GM20000 (cell line): ENCODE measurements around the gene CAMK1.

Source experiments
- DNase-seq: peaks from one replicate; pipeline ENCODE4 v3.0.0; 2012; ENCODE audit warnings: low spot score
- CTCF ChIP-seq: IDR thresholded peaks from 2 replicates; pipeline ENCODE4 v1.5.1; 2012; ENCODE audit warnings: mild to moderate bottlenecking, control low read depth; ENCODE audit errors: extremely low read depth, missing control alignments

The CAMK1 gene

GRCh38 chr3:9809615-9810432 lies 40.1 kb upstream of the CAMK1 start, which contains the start of gene TTLL3:
TTLL3 (plus strand) TSS chr3:9810262; CDS start chr3:9810662, 400 bp downstream.
- DNase-seq: peak; percentile 77
- TF ChIP-seq CTCF: no peak

GRCh38 chr3:9809239-9809614 lies 39.5 kb upstream of the CAMK1 start:
- peak; percentile 58 for DNase-seq
- no peak for TF ChIP-seq CTCF

DNA sequence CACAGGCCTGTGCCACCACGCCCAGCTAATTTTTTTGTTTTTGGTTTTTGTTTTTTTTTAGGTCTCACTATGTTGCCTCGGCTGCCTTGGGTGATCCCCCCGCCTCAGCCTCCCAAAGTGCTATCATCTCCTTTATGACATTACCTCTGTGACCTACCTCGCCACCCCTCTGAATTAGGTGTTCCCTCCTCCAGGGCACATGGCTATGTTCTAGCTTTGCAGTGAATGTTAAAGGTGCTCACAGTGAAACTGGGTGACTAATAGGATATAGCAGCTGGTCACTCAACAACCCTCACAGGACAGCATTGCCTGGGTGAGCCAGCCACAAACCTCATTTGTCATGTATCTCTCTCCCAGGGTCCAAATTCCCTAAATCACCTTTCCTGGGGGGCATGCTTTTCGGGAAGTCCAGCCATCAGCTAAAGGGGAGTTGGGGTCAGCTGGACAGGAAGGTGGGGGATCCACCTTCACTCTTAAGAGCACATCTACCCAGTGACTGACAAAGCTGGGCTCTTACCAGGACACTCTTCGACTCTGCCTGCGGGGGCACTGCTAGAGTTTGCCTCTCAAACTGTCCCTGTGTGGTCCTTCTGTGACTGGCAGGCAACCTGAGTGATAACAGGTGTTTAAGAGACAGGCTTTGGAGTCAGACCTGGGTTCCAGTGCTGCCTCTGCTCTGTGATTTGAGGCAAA lies 38.7 kb upstream of the CAMK1 start:
- peak; percentile 63 for DNase-seq
- no peak for TF ChIP-seq CTCF

DNA sequence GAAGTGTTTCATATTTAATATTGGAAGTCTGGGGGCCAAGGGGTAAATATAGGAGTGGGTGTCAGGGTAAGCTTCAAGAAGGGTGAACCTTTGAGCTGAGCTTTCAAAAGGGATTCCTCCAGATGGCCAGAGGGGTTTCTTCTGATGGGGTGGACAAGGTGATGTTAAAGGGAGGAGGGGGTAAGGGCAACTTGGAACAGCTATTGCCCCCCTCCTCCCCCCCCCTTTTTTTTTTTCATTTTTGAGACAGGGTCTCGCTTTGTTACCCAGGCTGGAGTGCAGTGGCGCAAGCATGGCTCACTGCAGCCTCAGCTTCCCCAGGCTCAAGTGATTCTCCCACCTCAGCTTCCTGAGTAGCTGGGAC lies 38.2 kb upstream of the CAMK1 start:
- DNase-seq: no peak

GRCh38 chr3:9806688-9807589 lies 37.2 kb upstream of the CAMK1 start:
- no peak for DNase-seq
- TF ChIP-seq CTCF: no peak

More for the DNA sequence above, 38.2 kb upstream of the CAMK1 start:
- TF ChIP-seq CTCF: no peak

- TF ChIP-seq CTCF: no peak
- DNase-seq: no peak
Measured at GRCh38 chr3:9806137-9806536, 36.4 kb upstream of the CAMK1 start.

DNA sequence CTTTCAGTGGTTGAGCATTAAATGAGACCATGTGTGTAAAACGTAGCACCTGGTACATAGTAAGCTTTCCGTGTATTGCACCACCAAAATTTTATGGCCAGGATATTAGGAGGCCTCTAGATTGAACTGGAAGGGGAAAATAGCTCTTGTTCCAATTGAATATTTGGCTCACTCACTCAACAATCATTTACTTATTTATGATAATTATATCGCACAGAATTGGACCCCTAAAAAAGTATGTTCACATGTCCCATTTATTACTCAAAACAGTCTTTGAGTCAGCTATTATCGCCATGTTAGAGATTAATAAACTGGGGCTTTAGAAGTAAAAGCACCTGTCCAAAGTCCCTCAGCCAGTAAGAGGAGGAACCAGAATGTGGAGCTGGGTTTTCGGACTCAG lies 35.2 kb upstream of the CAMK1 start:
- TF ChIP-seq CTCF: no peak
- DNase-seq: no peak
